NCI-H82 treated with DMSO at 0.1 percent for 48 hours (cell line): ENCODE measurements around the gene HCN1.

Experiments used
- DNase-seq: peaks from one replicate; lab custom pipeline; 2025; ENCODE audit not compliant: unreplicated experiment; lab: John Stamatoyannopoulos, UW

The HCN1 gene

DNA sequence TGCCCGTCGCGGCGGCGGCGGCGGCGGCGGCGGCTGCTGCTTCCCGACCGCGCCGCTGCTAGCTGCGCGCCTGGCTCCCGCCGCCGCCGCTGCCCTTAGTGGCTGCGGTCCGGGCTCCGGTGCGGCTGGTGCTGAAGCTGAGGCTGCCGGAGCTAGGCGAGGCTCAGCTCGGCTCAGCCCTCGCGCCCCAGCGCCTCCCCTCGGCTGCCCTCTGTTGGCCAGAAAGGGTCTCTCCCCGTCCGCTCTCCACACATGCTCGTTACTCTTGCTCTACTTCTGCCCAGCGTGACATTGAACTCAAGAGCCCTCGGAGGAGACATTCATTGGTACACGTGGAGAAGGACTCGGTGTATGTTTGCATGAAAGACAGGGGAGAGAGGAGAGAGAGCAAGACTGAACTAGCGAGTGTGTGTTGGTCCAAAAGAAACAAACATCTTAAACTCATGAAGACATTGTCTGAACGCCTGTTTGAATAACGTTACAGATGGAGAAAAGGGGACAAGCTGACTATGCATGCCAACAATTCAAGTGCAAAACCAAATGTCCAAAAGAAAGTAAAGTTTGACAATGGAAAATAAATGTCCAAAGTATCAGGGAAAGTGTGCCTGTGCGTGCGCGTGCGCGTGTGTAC is at the start of gene HCN1:
Gene HCN1 (minus strand): TSS at position 175 of the 631 bp plus-strand sequence.
- peak; percentile 72 for DNase-seq

DNA sequence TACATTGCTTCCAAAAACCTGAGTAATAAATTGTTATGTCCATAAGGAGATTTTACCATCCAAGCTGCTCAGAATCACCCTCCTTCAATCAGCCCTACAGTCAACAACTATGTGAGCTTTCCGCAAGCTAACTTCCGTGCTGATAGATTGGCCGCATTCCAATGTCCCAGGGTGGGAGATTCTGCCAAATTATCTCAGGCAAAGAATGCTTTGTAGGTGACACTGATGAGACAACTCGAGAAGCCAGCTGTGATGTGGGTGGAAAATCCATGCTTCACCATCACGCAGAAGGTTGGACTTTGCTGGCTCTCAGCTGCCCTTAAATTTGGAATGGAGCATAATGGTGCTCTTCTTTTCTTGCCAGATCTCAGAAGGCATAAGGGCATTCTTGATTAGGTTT is 44.9 kb upstream of the HCN1 start:
- DNase-seq, result no peak

DNA sequence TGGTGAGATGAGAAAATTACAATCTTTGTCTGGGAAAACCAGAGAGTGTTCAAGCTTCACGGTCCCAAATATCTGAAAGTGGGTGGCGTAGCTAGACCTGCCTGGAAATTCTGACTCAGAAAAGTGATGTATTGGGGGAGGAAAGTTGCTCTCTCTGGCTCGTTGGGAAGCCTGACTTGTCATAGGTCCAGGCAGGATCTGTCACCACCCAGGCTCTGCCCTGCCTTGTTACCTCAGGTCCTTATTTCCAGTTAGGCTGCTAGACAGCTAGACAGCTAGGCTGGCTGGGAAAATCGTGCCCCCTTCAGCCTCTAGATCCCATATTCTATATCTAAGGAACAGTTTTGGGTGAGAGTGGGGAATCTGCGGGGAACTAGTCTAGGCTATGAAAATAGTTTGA is 41.0 kb upstream of the HCN1 start:
- DNase-seq, result no peak

DNA sequence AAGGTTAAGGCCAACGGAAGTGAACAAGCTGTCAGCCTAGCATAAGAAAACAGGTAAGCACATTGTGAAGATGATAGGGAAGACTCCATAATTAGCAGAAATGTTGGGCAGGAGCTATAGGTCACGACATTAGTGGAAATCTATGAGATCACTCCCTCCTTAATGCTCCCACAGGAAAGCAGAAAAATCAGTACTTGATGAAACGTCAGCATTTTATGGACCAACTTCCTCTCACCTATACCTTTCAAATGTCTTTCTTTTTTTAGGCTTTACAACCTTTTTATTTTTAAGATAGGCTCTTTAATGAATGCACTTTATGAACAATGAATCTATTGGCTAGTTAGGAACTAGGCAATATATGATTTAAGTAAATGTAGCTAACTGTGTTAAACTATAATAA is 29.4 kb upstream of the HCN1 start:
- DNase-seq, result no peak

- no peak for DNase-seq
Observed at GRCh38 chr5:45697201-45697600, 1.0 kb upstream of the HCN1 start.

DNA sequence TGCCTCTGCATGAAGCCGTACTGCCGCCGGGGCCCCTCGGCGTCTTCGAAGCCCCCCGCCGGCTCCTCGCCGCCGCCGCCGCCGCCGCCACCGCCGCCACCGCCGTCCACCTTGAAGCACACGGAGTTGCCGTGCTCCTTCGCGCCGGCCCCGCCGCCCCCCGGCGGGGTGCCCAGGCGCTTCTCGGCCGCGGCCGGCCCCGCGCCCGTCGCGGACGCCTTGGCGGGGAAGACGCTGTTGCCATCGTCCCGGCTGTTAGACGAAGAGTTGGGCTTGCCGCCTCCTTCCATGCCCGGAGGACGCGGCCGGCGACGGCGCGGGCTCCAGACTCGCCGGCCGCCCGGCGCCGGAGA is 400 bp downstream of the HCN1 start:
- DNase-seq, result no peak

- DNase-seq, result no peak
Observed at GRCh38 chr5:45694971-45695803, 993 bp downstream of the HCN1 start.

DNA sequence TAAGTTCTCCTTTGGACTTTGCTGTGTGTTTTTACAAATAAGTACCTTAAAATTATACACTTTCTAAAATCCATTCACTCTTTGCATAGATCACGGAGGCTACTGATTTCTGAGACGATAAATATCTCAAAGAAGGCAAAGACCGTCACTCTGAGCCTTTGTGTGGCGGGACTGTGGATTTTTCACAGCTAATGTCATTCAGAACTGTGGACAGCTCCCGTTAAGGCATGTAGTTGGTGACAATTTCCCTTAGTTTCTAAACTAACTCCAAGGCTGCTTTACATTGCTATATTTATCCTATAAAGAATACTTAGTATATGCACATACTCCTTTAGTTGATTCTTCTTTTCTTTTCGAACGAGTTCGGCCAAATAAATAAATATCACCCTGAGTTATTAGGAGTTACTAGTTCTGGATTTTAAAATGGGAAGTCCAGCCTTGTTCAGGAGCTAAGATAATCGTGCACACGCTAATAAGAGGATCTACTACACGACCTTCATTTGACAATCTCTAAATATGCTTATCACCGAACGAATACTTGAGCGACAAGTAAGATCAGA is 1.8 kb downstream of the HCN1 start:
- DNase-seq, result peak; percentile 7

GRCh38 chr5:45692481-45692880 is 3.7 kb downstream of the HCN1 start:
- DNase-seq, result no peak

GRCh38 chr5:45691656-45692055 is 4.5 kb downstream of the HCN1 start:
- DNase-seq, result no peak

GRCh38 chr5:45687701-45688100 is 8.5 kb downstream of the HCN1 start:
- no peak for DNase-seq

DNA sequence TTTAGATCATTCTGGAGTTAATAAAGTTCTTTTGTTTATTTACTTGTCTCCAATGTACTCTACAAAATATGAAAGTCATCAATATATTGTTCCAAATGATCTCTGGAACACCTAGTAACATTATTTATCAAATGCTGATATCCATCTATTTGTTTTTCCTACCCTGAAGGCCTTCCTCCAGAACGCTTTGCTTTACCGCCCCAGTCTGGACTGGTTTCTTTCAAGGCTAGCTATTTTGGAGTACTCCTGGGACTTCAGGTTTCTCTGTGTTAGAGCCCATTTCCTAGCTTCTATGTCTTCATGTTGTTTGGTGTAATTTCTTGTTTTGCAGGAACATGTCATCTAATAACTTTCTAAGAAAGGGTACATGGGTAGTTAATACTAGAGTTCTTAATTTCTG is 9.6 kb downstream of the HCN1 start:
- no peak for DNase-seq

- no peak for DNase-seq
Observed at GRCh38 chr5:45684118-45684517, 12.1 kb downstream of the HCN1 start.

DNA sequence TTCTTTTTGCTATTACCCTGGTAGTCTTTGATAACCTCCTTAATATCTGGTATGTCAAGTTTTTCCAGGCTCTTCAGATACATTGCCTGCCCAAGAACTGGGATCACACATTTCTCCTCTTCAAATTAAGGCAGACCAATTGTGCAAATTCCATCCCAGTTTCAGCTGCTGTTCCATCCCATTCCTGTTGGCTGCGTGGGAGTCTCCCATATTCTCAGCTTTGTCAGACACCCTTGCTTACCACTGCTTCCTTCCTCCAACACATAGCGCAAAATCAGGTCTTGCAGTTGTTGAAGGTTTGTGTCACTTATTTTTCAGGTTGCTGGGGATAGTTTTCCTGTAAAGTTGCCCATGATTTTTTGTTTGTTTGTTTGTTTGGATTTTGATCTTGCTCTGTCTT is 15.2 kb downstream of the HCN1 start:
- no peak for DNase-seq

- DNase-seq, result no peak
Observed at GRCh38 chr5:45677524-45677923, 18.7 kb downstream of the HCN1 start.

DNA sequence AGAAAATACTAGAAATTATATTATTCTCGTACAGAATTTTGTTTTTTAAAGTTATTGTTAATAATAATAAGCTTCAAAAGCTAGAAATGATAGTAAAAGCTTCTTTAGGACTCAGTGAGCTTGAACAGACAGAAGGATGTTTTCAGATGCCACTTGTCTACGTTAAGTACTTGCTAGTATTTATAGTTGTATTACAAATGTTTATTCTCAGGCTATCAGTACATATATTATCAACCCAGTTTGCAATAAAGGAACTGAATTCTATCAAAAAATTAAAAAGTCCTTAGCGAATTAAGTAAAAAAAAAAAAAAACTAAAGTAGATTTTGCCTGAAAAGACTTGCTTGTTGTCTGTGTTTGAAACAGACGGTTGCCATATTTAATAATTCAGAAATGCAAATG is 23.9 kb downstream of the HCN1 start:
- DNase-seq, result no peak

DNA sequence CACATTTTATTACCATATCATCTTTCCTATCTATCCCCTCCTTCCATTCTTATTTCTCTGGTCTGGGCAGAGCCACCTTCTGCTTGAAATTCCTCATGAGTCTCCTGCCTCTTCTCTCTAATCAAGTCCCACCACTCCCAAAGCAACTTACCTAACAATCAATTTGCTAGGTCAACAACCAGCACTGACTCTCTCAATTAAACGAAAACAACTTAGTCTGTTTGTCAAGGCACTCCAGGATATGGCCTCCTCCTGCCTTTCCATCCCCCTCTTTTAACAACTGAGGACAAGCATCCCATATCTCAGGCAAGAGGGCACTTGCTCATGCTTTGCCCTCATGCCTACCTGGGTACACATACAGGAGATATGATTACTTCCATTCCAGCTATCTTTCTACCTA is 47.4 kb downstream of the HCN1 start:
- no peak for DNase-seq

DNA sequence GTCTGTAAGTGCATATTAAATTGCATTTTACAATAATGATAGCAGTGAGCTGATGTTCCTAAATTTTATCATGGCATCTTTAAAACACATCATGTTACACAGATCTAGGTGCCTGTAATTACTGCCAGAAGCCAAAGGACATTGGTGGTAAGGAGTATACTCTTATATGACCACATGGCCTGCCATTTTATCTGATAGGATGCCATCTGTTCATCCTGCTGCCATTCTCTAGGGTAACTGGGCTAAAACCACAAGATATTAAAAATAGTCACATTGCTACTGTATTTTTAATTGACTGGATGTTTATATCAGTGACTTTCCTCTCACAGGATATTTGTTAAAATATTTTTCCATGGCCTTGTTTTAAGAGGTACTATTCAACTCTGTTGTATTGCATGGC is 53.1 kb downstream of the HCN1 start:
- no peak for DNase-seq

DNA sequence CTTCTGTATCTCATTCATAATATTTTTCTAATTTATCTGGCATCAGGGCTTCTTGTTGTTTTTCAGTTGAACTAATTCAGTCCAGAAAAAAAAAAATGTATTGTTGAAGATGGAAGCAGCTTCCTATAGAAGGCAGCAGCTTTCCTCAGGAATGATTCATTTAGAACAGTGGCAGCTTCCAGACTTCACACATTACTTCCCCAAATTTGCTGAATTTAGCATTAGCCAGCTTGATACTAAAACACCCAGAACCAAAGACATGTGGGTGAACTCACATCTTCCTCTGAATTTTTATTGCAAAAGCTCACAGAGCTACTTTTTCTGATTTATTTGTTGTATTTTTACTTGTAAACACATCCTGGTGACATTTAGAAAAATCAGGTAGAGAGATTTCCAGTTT is 53.8 kb downstream of the HCN1 start:
- DNase-seq, result no peak

- DNase-seq, result no peak
Observed at GRCh38 chr5:45639040-45639439, 57.1 kb downstream of the HCN1 start.

DNA sequence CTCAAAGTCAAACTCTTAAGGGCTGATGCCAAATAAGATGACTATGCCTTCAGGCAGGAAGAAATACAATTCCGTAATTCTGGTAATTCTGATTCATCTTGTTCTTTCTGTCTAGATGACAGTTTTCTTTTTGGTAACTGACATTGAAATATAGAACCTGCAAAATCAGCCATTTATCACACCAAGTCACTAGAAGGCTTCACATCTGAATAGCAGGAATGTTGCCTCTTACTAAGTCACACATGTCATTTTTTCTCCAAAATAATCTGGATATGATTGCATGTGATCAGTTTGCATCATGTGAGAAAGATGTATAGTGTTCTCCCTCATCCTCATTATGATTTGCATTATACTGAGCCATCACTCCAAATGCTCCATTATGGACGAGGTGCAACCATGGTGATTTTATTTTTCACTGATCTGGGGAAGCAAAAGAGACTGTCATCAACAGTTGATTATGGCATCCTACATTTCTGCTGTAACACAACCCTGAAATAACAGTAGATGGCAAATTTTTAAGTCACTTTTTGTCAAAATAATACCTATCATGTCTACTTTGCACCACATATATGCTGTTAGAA is 69.0 kb downstream of the HCN1 start:
- no peak for DNase-seq

DNA sequence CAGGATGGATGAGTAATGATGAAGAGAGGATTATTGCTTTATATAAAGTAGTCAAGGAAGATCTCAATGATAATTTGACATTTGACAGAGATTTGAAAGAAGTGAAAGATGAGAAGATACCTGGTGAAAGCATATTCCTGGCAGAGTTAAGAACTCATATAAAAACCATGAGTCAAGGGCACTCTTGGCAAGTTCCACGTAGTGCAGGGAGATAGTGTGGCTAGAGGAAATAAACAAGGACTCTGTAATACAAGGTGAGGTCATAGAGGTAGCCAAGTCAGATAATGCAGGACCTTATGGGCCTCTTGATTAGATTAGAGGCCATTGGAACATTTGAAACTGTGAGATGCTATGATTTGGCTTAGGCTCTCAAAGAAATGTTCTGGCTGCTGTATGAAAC is 72.3 kb downstream of the HCN1 start:
- DNase-seq, result no peak
